ENCODE data around the gene NEDD4L. TPM values are rescaled to one million over a fixed set of nuclear protein-coding genes. Genes with fewer than 3 reads are reported as not detected.
A peak's percentile ranks its signal among the peaks of the same experiment; 100 is the strongest.

The NEDD4L gene
- total and polyA plus RNA-seq, 2 experiments from 2014 or later = 36.2 to 72.3 TPM

DNA sequence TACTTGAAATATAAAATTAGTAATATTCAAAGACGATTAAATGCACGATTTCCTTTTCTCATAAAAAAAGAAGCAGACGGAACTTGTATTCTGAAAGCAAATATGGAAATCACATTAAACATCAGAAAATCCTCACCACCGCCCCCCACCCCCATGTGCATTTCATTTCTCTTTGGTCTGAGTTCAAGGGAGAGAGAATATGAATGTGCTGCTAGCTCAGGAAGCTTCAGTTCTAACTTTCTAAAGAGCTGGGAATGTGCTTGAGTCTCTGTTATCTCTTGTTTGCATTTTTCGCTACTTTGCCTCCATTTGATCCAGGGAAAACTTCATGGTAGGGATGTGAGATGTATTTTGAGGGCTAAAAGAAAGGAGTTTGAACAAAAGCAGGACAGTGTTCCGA is 143.6 kb downstream of the NEDD4L start:
- Mint-ChIP-seq H3K27ac (no peak overlapping the region), H3K4me1 (peaks cover 42% of the 10 kb centered on the region)
- peaks cover 61% of the 10 kb centered on the region for H3K79me2 ChIP-seq (replicated peaks; ENCODE audit: insufficient read depth)

More for the DNA sequence above, 143.6 kb downstream of the NEDD4L start:
- Histone ChIP-seq H3K9me2 (ENCODE audit: insufficient read depth) (no peaks in the 10 kb centered on the region), H3K4me2 (peak overlapping the region; percentile 40; the same call in 1 of the 2 replicates), H3K4me3 (no peak overlapping the region), H2AFZ (no peak overlapping the region), H3K36me3 (ENCODE audit: insufficient read depth) (no peaks in the 10 kb centered on the region), H3K27ac (ENCODE audit: low read depth) (no peak overlapping the region), H3K4me1 (ENCODE audit: insufficient read depth) (peaks cover 36% of the 10 kb centered on the region), H3K27me3 (ENCODE audit: insufficient read depth) (no peaks in the 10 kb centered on the region), H3F3A (replicated peaks; ENCODE audit: low read depth) (no peaks in the 10 kb centered on the region), H4K20me1 (replicated peaks; ENCODE audit: insufficient read depth) (peaks cover 3% of the 10 kb centered on the region; the same call in 1 of the 2 replicates)
- Mint-ChIP-seq H3K36me3 (ENCODE audit: low read depth) (peaks cover 4% of the 10 kb centered on the region; the same call in 2 of the 3 replicates), H3K4me3 (no peak overlapping the region; the same call in 2 of the 3 replicates), H3K9me3 (peaks cover 5% of the 10 kb centered on the region; the same call in 2 of the 3 replicates), H3K27me3 (ENCODE audit: insufficient read depth, low read depth, poor library complexity) (peaks cover 7% of the 10 kb centered on the region)
- no peak for DNase-seq (ENCODE audit: low spot score)
- ATAC-seq = no peak
- TF ChIP-seq EZH2phosphoT487 (IDR thresholded peaks at IDR 0.05; ENCODE audit: unreplicated experiment) (no peak), CREB1 (CRISPR knock-in tag; IDR thresholded peaks at IDR 0.05; ENCODE audit: low read depth) (no peak), STAT1 (IDR thresholded peaks at IDR 0.05; ENCODE audit: unreplicated experiment) (no peak), EZH2 (IDR thresholded peaks at IDR 0.05; ENCODE audit: low read depth, unreplicated experiment) (no peak), NANOG (IDR thresholded peaks at IDR 0.05; ENCODE audit: borderline replicate concordance) (no peak), POLR2AphosphoS5 (IDR thresholded peaks at IDR 0.05; ENCODE audit: low read depth) (no peak), ZNF114 (CRISPR knock-in tag; IDR thresholded peaks at IDR 0.05) (no peak), ZNF331 (CRISPR knock-in tag; IDR thresholded peaks at IDR 0.05; ENCODE audit: low read depth) (no peak), JUNB (IDR thresholded peaks at IDR 0.05; ENCODE audit: unreplicated experiment) (no peak)
- TF ChIP-seq, protein P1, sequence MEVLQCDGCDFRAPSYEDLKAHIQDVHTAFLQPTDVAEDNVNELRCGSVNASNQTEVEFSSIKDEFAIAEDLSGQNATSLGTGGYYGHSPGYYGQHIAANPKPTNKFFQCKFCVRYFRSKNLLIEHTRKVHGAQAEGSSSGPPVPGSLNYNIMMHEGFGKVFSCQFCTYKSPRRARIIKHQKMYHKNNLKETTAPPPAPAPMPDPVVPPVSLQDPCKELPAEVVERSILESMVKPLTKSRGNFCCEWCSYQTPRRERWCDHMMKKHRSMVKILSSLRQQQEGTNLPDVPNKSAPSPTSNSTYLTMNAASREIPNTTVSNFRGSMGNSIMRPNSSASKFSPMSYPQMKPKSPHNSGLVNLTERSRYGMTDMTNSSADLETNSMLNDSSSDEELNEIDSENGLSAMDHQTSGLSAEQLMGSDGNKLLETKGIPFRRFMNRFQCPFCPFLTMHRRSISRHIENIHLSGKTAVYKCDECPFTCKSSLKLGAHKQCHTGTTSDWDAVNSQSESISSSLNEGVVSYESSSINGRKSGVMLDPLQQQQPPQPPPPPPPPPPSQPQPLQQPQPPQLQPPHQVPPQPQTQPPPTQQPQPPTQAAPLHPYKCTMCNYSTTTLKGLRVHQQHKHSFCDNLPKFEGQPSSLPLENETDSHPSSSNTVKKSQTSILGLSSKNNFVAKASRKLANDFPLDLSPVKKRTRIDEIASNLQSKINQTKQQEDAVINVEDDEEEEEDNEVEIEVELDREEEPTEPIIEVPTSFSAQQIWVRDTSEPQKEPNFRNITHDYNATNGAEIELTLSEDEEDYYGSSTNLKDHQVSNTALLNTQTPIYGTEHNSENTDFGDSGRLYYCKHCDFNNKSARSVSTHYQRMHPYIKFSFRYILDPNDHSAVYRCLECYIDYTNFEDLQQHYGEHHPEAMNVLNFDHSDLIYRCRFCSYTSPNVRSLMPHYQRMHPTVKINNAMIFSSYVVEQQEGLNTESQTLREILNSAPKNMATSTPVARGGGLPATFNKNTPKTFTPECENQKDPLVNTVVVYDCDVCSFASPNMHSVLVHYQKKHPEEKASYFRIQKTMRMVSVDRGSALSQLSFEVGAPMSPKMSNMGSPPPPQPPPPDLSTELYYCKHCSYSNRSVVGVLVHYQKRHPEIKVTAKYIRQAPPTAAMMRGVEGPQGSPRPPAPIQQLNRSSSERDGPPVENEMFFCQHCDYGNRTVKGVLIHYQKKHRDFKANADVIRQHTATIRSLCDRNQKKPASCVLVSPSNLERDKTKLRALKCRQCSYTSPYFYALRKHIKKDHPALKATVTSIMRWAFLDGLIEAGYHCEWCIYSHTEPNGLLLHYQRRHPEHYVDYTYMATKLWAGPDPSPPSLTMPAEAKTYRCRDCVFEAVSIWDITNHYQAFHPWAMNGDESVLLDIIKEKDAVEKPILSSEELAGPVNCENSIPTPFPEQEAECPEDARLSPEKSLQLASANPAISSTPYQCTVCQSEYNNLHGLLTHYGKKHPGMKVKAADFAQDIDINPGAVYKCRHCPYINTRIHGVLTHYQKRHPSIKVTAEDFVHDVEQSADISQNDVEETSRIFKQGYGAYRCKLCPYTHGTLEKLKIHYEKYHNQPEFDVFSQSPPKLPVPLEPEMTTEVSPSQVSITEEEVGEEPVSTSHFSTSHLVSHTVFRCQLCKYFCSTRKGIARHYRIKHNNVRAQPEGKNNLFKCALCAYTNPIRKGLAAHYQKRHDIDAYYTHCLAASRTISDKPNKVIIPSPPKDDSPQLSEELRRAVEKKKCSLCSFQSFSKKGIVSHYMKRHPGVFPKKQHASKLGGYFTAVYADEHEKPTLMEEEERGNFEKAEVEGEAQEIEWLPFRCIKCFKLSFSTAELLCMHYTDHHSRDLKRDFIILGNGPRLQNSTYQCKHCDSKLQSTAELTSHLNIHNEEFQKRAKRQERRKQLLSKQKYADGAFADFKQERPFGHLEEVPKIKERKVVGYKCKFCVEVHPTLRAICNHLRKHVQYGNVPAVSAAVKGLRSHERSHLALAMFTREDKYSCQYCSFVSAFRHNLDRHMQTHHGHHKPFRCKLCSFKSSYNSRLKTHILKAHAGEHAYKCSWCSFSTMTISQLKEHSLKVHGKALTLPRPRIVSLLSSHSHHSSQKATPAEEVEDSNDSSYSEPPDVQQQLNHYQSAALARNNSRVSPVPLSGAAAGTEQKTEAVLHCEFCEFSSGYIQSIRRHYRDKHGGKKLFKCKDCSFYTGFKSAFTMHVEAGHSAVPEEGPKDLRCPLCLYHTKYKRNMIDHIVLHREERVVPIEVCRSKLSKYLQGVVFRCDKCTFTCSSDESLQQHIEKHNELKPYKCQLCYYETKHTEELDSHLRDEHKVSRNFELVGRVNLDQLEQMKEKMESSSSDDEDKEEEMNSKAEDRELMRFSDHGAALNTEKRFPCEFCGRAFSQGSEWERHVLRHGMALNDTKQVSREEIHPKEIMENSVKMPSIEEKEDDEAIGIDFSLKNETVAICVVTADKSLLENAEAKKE (CRISPR knock-in tag; IDR thresholded peaks at IDR 0.05) = no peak
- TF ChIP-seq, protein P2, sequence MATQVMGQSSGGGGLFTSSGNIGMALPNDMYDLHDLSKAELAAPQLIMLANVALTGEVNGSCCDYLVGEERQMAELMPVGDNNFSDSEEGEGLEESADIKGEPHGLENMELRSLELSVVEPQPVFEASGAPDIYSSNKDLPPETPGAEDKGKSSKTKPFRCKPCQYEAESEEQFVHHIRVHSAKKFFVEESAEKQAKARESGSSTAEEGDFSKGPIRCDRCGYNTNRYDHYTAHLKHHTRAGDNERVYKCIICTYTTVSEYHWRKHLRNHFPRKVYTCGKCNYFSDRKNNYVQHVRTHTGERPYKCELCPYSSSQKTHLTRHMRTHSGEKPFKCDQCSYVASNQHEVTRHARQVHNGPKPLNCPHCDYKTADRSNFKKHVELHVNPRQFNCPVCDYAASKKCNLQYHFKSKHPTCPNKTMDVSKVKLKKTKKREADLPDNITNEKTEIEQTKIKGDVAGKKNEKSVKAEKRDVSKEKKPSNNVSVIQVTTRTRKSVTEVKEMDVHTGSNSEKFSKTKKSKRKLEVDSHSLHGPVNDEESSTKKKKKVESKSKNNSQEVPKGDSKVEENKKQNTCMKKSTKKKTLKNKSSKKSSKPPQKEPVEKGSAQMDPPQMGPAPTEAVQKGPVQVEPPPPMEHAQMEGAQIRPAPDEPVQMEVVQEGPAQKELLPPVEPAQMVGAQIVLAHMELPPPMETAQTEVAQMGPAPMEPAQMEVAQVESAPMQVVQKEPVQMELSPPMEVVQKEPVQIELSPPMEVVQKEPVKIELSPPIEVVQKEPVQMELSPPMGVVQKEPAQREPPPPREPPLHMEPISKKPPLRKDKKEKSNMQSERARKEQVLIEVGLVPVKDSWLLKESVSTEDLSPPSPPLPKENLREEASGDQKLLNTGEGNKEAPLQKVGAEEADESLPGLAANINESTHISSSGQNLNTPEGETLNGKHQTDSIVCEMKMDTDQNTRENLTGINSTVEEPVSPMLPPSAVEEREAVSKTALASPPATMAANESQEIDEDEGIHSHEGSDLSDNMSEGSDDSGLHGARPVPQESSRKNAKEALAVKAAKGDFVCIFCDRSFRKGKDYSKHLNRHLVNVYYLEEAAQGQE (IDR thresholded peaks at IDR 0.05; ENCODE audit: unreplicated experiment) = no peak
- TF ChIP-seq, protein P3, sequence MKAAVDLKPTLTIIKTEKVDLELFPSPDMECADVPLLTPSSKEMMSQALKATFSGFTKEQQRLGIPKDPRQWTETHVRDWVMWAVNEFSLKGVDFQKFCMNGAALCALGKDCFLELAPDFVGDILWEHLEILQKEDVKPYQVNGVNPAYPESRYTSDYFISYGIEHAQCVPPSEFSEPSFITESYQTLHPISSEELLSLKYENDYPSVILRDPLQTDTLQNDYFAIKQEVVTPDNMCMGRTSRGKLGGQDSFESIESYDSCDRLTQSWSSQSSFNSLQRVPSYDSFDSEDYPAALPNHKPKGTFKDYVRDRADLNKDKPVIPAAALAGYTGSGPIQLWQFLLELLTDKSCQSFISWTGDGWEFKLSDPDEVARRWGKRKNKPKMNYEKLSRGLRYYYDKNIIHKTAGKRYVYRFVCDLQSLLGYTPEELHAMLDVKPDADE (IDR thresholded peaks at IDR 0.05) = no peak
- TF ChIP-seq, protein P4, sequence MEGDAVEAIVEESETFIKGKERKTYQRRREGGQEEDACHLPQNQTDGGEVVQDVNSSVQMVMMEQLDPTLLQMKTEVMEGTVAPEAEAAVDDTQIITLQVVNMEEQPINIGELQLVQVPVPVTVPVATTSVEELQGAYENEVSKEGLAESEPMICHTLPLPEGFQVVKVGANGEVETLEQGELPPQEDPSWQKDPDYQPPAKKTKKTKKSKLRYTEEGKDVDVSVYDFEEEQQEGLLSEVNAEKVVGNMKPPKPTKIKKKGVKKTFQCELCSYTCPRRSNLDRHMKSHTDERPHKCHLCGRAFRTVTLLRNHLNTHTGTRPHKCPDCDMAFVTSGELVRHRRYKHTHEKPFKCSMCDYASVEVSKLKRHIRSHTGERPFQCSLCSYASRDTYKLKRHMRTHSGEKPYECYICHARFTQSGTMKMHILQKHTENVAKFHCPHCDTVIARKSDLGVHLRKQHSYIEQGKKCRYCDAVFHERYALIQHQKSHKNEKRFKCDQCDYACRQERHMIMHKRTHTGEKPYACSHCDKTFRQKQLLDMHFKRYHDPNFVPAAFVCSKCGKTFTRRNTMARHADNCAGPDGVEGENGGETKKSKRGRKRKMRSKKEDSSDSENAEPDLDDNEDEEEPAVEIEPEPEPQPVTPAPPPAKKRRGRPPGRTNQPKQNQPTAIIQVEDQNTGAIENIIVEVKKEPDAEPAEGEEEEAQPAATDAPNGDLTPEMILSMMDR (conservative IDR thresholded peaks at IDR 0.05; ENCODE audit: low read depth in 2 of 2) = no peak
